Breast epithelium (tissue), 4 donors: ENCODE data around the gene USP10. TPM values are rescaled to one million over a fixed set of nuclear protein-coding genes. Genes with fewer than 3 reads are reported as not detected.
A peak's percentile ranks its signal among the peaks of the same experiment; 100 is the strongest.

Experiments
- DNase-seq, 2 donors: peaks; one replicate each; pipeline ENCODE4 v3.0.0-alpha.2; 2019; ENCODE audit warnings: low spot score in 2 of 2
- H3K27ac ChIP-seq, 2 donors: fragments of 200-600 bp; sonication (generic) in 1 of 2; one replicate each; pipeline ENCODE4 v1.5.1; 2016 to 2019; ENCODE audit warnings: mild to moderate bottlenecking in 1 of 2
- H3K27me3 ChIP-seq, 2 donors: fragments of 200-600 bp; sonication (generic) in 1 of 2; one replicate each; pipeline versions ENCODE4 v1.5.1 to v1.6.0; 2017 to 2019; ENCODE audit warnings: control low read depth in 1 of 2, mild to moderate bottlenecking in 1 of 2
- H3K36me3 ChIP-seq: fragments of 200-600 bp; one replicate; pipeline ENCODE4 v1.5.1; 2019
- H3K4me1 ChIP-seq, 2 donors: fragments of 200-600 bp; sonication (generic); one replicate each; pipeline ENCODE4 v1.5.1; 2016 to 2019; ENCODE audit warnings: control low read depth in 1 of 2
- H3K4me3 ChIP-seq, 3 donors: fragments of 200-600 bp; sonication (generic); 1 replicate in 2 of 3; 2 replicates in 1 of 3; pipeline ENCODE4 v1.5.1; 2016 to 2019; ENCODE audit warnings: mild to moderate bottlenecking in 3 of 3, moderate library complexity in 2 of 3
- H3K9me3 ChIP-seq, 2 donors: fragments of 200-600 bp; sonication (generic) in 1 of 2; one replicate each; pipeline ENCODE4 v1.5.1; 2016 to 2019; ENCODE audit warnings: control low read depth in 1 of 2
- POLR2A ChIP-seq: fragments of 450-650 bp; IDR thresholded peaks from one replicate; pipeline ENCODE4 v1.6.1; 2016; ENCODE audit warnings: antibody characterized with exemption, mild to moderate bottlenecking, moderate library complexity
- POLR2AphosphoS5 ChIP-seq, 3 donors: sonication (generic); formaldehyde crosslinking; IDR thresholded peaks; one replicate each; pipeline ENCODE4 v1.6.1; 2017; ENCODE audit warnings: antibody characterized with exemption in 3 of 3
- intact Hi-C: fragments of 100-400 bp; cut with DNase I; formaldehyde crosslinking; loops from one replicate; pipeline ENCODE4 v1.15.1; 2023; ENCODE audit warnings: low total_unique reads
- total RNA-seq, 3 donors: library from RNA; depleted of rRNA; stranded (reverse); fragments of >200 nt; gene quantifications; one replicate each; pipeline ENCODE4 v1.1.0, GENCODE V29; 2016
- TF ChIP-seq, protein P1 (sequence below), 3 donors: fragments of 450-650 bp; IDR thresholded peaks; one replicate each; pipeline ENCODE4 v1.5.1; 2016 to 2017; ENCODE audit warnings: antibody characterized with exemption in 3 of 3, mild to moderate bottlenecking in 3 of 3, moderate library complexity in 3 of 3

USP10 gene, protein sequence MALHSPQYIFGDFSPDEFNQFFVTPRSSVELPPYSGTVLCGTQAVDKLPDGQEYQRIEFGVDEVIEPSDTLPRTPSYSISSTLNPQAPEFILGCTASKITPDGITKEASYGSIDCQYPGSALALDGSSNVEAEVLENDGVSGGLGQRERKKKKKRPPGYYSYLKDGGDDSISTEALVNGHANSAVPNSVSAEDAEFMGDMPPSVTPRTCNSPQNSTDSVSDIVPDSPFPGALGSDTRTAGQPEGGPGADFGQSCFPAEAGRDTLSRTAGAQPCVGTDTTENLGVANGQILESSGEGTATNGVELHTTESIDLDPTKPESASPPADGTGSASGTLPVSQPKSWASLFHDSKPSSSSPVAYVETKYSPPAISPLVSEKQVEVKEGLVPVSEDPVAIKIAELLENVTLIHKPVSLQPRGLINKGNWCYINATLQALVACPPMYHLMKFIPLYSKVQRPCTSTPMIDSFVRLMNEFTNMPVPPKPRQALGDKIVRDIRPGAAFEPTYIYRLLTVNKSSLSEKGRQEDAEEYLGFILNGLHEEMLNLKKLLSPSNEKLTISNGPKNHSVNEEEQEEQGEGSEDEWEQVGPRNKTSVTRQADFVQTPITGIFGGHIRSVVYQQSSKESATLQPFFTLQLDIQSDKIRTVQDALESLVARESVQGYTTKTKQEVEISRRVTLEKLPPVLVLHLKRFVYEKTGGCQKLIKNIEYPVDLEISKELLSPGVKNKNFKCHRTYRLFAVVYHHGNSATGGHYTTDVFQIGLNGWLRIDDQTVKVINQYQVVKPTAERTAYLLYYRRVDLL
- total RNA-seq = 10 to 100 TPM; 30.4 to 70.8 (median 51.5) TPM

DNA sequence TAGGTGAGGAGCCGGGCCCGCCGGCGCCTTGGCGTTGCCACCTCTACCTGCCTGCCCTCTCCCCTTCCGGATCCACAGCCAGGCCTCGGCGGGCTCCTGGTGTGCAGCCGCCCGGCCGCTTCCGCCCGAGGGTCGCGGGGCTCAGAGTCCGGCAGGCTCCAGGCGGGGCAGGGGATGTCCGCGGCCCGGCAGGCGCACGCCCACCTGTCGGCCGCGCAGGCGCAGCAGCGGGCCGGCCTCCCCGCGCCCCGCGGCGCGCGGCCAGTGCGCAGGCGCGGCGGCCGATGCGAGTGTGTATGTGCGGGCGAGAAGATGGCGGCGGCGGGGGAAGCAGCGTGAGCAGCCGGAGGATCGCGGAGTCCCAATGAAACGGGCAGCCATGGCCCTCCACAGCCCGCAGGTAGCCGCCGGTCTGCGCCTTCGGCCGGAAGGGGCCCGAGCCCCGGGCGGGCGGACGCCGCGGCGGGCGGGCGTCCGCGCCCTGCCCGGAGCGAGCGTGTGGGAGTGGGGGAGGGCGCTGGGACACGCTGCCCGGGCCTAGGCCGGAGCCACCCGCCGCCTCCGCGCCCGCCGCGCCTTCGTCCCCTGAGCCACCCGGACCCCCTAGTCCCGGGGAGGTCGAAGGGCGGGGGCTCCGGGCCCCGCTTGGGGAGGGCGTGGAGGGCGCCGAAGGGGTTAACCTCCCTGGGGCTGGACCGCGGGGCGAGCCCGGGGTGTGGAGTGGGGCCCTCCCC, at the start of gene USP10:
USP10 (plus strand) TSS at position 289 of the 734 bp plus-strand sequence; CDS start at position 380, 91 bp downstream.
- peaks cover 5 to 11% of the 10 kb centered on the region in 2 donors for H3K4me1 ChIP-seq
- no peaks in the 10 kb centered on the region for H3K27me3 ChIP-seq
- peak within 1 kb of the TSS; percentile 95 to 100 (median 99) for H3K4me3 ChIP-seq
- no peaks in the 10 kb centered on the region for H3K36me3 ChIP-seq
- TF ChIP-seq, protein P1, sequence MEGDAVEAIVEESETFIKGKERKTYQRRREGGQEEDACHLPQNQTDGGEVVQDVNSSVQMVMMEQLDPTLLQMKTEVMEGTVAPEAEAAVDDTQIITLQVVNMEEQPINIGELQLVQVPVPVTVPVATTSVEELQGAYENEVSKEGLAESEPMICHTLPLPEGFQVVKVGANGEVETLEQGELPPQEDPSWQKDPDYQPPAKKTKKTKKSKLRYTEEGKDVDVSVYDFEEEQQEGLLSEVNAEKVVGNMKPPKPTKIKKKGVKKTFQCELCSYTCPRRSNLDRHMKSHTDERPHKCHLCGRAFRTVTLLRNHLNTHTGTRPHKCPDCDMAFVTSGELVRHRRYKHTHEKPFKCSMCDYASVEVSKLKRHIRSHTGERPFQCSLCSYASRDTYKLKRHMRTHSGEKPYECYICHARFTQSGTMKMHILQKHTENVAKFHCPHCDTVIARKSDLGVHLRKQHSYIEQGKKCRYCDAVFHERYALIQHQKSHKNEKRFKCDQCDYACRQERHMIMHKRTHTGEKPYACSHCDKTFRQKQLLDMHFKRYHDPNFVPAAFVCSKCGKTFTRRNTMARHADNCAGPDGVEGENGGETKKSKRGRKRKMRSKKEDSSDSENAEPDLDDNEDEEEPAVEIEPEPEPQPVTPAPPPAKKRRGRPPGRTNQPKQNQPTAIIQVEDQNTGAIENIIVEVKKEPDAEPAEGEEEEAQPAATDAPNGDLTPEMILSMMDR (IDR thresholded peaks at IDR 0.05) = no peak
- TF ChIP-seq POLR2A = no peak
- no peak for TF ChIP-seq POLR2AphosphoS5 (IDR thresholded peaks at IDR 0.05)
- H3K9me3 ChIP-seq = no peaks in the 10 kb centered on the region
- DNase-seq = peak; percentile 69 to 70
- peak within 1 kb of the TSS; percentile 89 to 96 for H3K27ac ChIP-seq
- intact Hi-C loops = no loop called here

DNA sequence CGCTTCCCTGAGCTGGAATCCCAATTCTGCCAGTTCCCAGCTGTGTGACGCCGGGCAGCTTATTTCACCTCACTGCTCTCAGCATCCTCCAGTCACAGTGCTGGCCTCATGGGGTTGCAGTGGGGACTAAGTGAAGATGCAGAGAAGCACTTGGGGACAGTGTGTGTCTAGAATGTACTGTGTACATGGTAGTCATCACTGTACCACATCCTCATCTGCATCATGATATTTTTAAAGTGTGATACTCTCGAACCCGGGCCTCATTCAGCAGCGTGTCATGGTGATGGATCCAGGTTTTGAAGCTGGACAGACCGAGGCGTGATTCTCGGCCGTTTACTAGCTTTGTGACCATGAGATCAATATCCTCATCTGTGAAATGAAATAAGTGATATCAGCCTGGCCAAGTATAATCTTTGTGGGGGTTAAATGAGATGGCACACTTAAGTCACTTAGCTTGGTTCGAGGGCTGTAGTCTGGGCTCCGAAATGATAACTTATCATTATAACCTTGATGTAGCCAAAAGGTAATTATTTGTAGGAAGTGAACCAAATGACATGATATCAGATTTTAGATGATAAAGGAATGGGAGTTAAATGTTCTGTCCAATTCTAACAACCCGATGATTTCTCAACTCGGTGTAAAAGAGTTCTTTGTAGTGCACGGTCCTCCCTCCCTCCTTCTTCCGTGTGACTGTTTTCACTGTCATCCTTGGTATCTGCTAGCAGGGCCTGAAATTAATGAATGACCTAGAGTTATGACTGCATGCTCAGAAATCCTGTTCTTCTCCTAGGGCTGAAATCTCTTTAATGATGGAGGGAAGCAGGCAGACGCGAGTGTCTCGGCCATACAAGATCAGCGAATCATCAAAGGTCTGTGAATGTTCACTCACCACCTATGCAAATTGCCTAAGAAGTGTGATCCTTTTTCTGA, 49.5 kb upstream of the USP10 start:
- H3K4me3 ChIP-seq = no peak overlapping the region
- DNase-seq = no peak
- H3K4me1 ChIP-seq = peaks cover 0 to 5% of the 10 kb centered on the region in 2 donors
- TF ChIP-seq, protein P1 (IDR thresholded peaks at IDR 0.05) = no peak
- TF ChIP-seq POLR2A = no peak
- no peak for TF ChIP-seq POLR2AphosphoS5 (IDR thresholded peaks at IDR 0.05)
- no peaks in the 10 kb centered on the region for H3K36me3 ChIP-seq
- intact Hi-C loops = no loop called here
- H3K27ac ChIP-seq = peak overlapping the region; percentile 26 to 34
- H3K9me3 ChIP-seq = no peaks in the 10 kb centered on the region
- H3K27me3 ChIP-seq = no peaks in the 10 kb centered on the region

DNA sequence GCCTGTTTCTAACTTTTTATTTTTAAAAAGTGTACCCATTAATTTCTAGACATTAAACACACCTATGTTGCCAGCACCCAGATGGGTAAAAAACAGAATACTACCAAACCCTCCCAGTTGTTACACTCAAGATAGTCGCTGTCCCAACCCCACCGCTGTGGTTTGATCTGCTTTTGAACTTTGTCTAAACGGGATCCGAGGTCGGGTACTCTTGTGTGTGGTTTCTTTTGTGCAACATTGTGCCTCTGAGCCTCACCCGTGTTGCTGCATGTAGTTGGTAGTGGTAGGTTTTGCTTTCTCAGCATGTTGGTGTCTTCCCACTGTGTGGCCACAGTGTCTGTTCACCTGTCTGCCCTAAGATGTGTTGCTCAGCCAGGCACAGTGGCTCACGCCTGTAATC, 47.2 kb upstream of the USP10 start:
- H3K9me3 ChIP-seq = no peaks in the 10 kb centered on the region
- TF ChIP-seq, protein P1 (IDR thresholded peaks at IDR 0.05) = no peak
- TF ChIP-seq POLR2A (no peak), POLR2AphosphoS5 (IDR thresholded peaks at IDR 0.05) (no peak)
- no peaks in the 10 kb centered on the region for H3K27me3 ChIP-seq
- DNase-seq = no peak
- no peak overlapping the region for H3K27ac ChIP-seq
- peaks cover 0 to 5% of the 10 kb centered on the region in 2 donors for H3K4me1 ChIP-seq
- no peak overlapping the region for H3K4me3 ChIP-seq
- intact Hi-C loops = no loop called here
- no peaks in the 10 kb centered on the region for H3K36me3 ChIP-seq

DNA sequence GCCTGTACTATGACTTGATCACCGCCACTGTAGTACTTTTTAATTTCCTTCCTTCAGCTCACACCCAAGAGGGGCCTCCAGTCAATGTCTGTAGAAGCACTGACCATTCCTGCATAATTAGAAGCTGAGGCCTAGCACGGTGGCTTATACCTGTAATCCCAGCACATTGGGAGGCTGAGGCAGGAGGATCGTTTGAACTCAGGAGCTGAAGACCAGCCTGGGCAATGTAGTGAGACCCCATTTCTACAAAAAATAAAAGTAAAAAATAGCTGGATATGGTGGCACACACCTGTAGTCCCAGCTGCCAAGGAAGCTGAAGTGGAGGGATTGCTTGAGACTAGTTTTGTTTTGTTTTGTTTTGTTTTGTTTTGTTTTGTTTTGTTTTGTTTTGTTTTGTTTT, 45.6 kb upstream of the USP10 start:
- Histone ChIP-seq H3K27me3 (no peaks in the 10 kb centered on the region), H3K4me1 (peaks cover 0 to 5% of the 10 kb centered on the region in 2 donors), H3K27ac (no peak overlapping the region), H3K36me3 (no peaks in the 10 kb centered on the region), H3K9me3 (no peaks in the 10 kb centered on the region), H3K4me3 (no peak overlapping the region)
- intact Hi-C loops = no loop called here
- no peak for TF ChIP-seq POLR2A
- TF ChIP-seq, protein P1 (IDR thresholded peaks at IDR 0.05) = no peak
- TF ChIP-seq POLR2AphosphoS5 (IDR thresholded peaks at IDR 0.05) = no peak
- DNase-seq = no peak
